Activated CD4-positive, CD25-positive, alpha-beta regulatory T cell (primary cell): ENCODE data around the gene GPR27.
A peak's percentile ranks its signal among the peaks of the same experiment; 100 is the strongest.

ENCODE experiments used
- DNase-seq, 4 experiments: peaks; one replicate each; lab custom pipeline; 2025; lab: John Stamatoyannopoulos, UW

The GPR27 gene, protein sequence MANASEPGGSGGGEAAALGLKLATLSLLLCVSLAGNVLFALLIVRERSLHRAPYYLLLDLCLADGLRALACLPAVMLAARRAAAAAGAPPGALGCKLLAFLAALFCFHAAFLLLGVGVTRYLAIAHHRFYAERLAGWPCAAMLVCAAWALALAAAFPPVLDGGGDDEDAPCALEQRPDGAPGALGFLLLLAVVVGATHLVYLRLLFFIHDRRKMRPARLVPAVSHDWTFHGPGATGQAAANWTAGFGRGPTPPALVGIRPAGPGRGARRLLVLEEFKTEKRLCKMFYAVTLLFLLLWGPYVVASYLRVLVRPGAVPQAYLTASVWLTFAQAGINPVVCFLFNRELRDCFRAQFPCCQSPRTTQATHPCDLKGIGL

DNA sequence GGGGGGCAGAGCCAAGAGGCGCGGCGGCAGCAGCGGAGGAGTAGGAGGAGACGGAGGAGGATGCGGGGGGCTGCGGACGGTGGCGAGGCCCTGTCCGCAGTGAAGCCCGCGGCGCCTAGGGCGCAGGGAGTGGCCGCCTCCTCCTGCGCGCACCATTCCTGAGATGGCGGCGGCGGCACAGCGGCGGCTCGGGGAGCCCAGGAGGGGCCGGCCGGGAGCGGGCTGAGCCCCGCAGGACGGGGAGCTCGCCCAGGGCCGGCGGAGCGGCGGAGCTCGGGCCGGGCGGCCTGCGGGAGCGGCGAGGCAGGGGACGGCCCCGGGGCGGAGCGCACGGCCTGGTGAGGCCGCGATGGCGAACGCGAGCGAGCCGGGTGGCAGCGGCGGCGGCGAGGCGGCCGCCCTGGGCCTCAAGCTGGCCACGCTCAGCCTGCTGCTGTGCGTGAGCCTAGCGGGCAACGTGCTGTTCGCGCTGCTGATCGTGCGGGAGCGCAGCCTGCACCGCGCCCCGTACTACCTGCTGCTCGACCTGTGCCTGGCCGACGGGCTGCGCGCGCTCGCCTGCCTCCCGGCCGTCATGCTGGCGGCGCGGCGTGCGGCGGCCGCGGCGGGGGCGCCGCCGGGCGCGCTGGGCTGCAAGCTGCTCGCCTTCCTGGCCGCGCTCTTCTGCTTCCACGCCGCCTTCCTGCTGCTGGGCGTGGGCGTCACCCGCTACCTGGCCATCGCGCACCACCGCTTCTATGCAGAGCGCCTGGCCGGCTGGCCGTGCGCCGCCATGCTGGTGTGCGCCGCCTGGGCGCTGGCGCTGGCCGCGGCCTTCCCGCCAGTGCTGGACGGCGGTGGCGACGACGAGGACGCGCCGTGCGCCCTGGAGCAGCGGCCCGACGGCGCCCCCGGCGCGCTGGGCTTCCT is at the start of gene GPR27:
Gene GPR27, plus strand, starts transcription at position 155 of the 909 bp plus-strand sequence. Its CDS starts 195 bp downstream, at position 350.
- DNase-seq: peak in 1 of 4 experiments; percentile 1

DNA sequence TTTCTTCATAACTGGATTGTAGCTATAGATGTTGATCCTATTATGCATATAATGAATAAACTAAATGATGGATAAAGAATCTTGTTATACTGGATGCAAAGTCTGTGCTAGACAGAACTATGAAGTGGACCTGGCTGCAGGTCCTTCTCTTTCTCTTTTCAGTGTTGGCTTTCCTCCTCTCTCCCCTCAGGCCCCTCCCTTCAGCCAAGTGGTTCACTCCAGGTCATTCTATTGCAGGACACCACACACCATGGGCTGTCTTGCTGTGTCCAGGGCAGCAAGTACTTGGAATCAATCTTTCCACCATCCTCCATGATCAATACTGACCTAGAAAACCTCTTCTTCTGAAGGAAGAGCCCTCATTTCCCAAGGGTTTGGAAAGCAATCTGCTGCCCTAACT is 48.7 kb upstream of the GPR27 start:
- no peak for DNase-seq

DNA sequence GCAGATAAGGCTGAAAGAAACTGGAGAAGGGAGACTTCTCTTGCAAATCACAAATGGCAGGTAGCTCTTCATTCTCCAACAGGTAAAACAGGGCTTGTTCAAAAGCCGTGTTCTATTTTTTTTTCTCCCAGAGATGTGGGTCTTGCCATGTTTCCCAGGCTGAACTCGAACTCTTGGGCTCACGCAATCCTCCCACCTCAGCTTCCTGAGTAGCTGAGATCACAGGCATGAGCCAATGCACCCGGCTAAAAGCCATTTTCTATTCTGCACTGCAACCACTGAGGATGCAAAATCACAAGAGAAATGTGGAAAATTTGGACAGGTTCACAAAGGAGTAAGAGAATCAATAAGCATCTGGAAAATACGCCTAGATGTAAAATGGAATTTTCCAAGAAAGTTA is 48.0 kb upstream of the GPR27 start:
- no peak for DNase-seq

DNA sequence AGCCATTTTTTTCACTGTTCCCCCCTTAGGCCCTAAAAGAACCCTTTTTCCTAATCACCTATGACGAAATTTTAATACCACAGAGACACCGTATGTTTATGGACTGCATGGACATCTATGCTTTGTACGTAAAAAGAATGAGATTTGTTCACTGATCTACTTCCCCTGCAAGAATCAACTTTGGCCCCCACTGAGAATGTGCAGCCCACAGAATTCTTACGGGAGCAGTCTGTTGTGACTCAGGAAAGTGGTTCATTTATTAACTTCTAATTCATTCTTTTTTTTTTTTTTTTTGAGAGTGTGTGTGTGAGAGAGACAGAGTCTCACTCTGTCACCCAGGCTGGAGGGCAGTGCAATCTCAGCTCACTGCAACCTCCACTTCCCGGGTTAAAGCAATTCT is 46.1 kb upstream of the GPR27 start:
- DNase-seq: no peak

DNA sequence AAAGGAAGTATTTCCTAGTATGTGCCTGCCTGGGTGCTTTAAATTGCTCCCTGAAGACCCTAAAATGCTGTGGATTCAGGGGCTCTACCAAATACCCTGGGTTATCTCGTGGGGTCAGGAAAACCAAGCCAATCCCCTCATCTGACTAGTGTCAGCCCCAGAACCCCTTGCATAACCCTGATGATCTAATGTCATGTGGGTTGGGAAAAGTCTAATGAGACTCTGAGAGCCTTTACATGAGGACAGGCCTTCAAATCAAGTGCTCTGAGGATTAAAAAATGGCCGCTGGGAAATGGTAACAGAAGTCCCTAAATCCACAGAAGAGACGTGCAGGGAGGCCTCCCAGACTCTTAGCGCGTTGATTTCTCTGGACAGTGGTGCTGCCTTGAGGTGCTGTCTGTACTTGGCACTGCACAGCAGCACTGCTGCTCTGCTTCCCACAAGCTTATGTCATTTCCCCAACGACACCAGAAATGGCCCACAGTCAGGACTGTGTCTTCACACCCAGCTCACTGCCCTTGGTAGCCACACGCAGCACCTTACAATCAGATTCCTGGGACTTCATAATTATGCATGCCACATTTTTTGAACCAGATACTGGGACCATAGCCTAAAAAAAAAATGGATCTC is 45.1 kb upstream of the GPR27 start:
- DNase-seq: no peak

DNA sequence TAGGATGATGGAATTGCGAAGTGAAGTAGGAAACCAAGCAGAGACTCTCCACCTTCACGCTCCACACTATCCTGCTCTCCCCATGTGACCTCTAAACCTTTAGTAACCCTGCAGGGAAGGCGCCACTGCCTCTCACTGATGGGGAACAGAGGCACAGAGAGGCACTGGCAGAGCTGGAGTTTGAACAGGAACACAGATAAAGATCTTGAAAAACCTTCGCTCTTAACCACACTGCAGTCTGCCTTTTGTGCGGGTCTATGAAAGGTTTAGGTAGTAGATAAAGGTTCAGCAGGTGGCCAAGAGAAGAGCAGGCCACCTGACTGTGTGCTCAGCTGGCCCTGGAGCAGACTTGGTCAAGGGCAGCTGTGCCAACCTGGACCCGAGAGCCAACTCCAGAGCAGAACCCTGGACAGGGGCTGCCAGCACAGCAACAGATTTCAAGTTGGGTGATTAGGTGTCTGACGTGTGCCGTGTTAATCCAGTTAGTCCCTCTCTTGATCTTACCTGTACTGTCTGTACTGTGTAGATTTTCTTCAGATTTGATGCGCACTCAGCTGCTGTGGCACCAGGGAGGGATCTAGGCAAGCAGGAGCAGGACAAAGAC is 43.6 kb upstream of the GPR27 start:
- no peak for DNase-seq

DNA sequence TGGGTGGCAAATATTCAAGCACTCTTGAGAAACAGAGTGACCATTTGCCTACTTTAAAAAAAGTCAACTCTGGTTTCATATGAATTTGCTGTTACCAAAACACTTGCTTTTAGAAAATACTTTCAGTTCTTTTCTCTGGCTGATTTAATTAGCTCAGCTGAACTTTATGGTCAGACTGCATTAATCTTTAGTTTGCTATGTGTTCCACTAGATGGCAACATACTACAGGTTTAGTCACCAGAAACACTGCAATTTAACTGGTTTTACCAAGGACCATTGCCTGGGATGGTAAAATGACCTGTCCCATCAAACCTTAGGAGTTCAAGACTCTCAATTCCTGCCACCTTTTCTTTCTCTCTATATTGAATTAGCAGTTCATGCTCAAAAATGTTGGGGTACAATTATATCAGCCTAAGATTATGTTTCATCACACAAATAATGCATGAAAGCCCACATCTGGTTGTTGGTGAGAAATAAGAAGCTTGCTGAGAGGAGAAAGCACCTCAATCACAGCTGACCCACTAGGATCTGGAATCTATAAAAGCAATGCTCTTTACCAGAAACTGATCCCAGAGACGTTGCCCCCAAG is 42.7 kb upstream of the GPR27 start:
- no peak for DNase-seq

DNA sequence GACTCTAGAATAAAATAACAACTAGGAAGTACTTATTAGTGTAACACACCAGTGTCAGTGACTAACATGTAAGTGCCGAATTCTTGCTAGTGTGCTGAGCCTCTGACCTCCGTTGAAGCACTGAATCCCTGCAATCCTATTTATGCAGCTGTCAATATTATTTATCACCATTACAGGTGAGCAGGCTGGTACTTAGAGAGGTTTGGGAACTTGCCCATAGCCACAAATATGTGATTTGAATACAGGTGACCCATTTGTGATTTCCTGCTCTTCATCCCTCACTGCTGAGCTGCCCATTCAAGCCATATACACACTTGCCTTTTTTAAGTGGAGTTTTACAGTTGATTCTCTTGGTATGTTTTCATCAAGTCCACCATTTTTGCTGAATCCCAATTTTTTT is 40.6 kb upstream of the GPR27 start:
- DNase-seq: no peak

DNA sequence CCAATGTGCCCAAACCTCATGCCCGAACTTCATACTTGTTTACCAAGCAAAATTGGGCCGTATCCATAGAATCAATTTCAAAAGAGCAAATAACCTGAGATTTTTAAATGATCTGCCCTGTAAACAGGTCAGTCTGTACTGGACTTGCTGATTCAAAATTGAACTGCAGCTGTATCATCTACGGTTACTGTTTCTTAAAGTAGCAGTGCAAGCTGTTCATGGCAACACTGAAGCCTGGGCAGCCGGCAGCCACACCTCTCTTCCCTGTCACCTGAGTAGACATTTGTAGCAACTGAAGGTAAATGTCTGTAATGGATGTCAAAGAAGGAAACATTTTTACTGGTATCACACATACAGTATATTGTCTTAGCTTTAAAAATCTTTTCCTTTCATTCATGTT is 39.1 kb upstream of the GPR27 start:
- DNase-seq: no peak

DNA sequence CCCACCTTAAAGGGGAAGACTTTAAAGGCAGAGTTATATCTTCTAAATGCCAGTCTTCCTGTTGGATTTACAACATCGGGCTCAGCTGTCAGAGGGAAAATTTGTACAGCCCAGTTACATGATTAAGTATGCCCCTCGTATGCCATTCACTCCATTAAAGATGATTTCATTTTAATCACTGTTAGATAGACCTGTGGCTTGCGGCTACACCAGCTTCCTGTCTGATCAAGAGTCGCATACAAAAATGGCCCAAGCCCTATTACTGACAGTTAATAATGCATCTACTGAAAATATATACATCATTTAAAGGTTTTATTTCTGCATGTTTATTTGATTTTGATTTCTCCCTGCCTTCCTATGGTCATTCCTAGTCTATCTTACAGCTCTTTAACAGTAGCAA is 35.6 kb upstream of the GPR27 start:
- no peak for DNase-seq

DNA sequence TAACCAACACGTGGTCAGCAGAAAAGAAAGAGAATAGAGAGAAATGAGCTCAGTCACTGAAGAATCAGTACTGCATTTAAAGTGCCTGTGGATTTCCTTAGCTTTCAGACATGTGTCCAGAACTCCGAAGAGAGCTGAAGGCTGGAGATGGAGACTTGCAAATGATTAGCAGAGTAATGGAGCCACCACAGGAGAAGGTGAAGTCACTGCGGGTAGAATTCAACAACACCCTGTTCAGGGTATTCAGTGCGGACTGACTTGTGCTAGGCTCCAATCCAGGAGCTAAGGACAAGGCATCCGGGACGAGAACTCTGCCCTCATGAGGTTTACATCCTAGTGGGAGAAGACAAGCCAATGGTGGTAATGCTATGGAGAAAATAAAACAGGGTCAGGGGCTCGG is 32.7 kb upstream of the GPR27 start:
- no peak for DNase-seq

DNA sequence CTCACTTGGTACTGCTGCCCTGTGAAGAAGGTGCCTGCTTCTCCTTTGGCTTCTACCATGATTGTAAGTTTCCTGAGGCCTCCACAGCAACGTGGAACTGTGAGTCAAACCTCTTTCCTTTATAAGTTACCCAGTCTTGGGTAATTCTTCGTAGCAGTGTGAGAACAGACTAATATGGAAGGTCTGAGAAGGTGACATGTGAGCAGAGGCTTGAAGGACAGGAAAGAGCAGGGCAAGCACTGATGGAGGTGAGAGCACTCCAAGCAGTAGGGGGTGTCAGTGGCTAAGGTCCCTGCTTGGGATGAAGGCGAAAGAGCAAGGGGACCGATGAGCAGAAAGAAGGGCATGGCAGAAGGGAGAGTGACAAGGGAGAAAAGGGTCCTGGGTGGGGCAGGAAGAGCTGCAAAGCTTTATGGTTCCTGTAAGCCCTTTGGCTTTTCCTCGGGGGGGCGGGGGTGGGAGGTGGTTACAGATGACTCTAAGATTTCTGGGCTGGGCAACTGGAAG is 32.0 kb upstream of the GPR27 start:
- peak in 2 of 4 experiments; percentile 8 to 21 for DNase-seq

DNA sequence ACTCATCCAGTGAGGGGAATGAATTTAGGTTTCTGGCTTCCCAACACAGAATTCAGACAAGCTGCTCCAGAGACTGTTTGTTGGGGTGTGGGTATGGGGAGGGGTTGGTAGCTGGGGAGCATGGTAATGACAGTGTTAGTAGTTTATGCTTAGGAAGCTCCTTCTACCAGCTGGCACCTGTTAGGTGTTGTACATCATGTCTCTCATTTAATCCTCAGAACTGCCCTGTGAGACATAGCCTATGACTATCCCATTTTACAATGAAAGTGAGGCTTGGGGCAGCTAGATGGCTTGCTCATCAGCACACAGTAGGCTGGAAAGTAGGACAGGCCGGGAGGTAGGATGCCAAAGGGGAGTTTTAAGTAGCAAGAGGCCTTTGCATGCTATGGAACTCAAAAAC is 31.0 kb upstream of the GPR27 start:
- no peak for DNase-seq

DNA sequence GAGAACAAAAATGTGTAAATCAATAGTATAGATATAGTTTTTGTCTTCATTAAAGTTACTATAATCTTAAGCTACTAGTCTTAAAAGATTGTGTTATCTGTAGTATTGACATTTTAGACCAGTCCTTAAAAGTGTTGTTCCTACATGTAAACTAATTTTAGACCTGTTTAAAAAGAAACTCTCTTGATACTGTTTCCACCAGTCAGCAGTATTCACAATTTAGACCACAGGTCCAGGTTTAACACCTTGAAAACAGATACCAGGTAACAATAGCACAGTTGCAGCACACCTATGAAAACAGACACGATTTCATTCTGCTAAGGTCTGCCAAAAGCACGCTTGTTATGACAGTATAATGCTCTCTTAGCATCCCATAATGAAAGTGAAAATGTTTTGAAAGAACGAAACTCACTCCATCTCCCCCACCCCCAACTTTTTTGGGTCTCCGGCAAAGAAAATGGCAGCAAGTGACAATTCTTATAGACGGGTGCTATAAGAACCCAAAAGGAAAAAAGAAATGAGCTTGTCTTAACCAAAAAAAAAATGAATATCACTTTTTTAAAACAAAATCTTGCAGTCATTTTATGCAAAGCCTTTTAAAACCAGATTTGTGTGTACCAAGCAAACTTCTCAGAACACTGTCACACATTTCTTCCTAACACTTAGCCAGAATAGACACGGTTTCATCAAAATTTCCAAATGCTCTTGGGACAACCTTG is 30.0 kb upstream of the GPR27 start:
- DNase-seq: peak in 3 of 4 experiments; percentile 8 to 18 (median 13)

DNA sequence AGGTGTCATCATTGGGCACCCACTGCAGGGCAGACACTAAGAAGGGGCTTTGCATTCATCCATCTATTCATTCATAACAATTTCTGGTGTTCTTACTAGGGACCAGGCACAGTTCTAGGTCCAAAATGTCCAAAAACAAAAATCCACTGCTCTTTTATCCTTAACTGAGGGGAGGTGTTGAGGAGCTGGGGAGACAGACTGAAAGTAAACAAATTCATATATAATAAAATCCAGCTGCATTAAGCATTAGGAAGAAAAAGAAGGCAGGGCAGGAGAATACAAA is 29.5 kb upstream of the GPR27 start:
- DNase-seq: no peak

DNA sequence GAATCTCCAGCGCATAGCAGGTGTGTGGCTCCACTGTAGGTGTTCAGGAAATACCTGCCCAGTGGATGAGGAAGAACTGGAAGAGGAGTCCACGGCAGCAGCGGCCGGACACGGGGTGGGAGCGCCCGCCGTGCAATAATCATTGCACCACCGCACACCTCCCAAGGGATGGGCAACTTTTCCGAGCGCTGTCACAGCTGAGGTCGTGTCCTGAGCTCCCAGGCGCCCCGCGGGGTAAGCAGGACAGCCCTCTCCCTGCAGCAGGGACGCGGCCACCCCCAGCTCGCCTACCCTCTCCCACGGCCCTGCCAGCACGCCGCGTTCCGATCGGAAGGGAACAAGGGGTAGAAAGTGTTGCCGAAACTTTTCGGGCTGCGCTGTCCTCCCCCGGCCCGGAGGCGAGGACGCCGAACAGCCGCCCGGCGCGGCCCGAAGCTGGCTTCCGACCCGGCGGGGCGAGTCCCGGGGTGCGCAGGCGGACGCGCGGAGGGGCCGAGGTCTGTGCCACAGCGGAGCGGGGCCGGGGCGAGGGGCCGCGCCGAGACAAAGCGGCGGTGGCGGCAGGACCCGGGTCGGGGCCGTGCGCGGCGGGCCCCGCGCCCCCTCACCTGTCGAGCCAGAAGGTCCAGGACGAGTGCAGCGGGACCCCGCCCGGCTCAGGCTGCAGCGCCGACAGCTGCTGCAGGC is 28.9 kb upstream of the GPR27 start:
- DNase-seq: peak in 2 of 4 experiments; percentile 14 to 20

DNA sequence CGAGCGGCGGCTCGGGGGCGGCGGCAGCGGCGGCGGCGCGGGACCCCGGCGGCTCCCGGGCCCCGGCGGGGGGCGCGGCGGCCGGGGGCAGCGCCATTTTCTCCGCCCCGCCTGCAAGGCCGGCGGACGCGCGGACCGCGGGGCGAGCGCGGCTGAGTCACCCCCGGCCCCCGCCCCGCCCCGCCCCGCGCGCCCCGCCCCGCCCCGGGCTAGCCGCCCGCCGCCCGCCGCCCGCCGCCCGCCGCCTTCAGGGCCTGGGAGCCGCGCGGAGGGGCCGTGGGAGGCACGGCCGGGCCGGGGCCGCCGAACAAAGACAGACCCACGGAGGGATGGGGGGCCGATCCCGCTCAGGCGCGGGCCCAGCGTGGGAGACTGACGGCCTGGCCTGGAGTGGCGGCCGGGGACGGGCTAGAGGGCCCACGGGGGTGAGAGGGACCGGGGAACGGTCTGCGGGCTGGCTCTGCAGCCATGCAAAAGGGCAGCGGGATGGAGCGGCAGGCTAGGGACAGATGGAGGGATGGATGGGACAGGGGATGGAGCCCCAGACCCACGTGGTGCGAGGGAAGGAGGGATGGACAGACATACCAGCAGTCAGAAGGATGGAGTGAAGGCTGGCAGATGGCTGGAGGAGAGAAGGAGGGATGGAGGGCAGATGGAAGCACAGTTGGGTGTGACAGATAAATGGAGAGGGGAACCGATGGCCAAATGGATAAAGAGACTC is 28.2 kb upstream of the GPR27 start, which contains the start of gene EIF4E3:
Gene EIF4E3, minus strand, starts transcription at position 132 of the 721 bp plus-strand sequence. Its CDS starts 35 bp downstream, at position 97.
- peak in 3 of 4 experiments; percentile 11 to 32 (median 20) for DNase-seq

DNA sequence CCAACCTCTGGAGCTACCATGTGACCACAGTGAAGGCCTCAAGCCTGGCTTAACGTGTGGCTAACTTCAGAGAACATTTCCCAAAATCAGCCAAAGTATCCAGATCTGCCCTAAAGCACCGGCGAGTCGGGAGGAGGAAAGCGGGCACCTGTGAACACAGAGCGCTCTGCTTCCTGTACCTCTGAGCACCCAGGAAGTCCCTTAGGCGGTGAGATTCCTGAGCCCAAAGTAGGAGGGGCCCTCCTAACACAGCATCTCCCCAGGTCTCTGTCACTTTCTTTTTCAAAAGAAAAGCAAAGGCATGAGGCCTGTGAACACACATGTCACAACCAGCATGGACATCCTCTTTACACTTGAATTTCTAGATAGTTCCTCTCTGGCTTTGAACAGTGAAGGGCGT is 27.5 kb upstream of the GPR27 start:
- peak in 2 of 4 experiments; percentile 3 to 5 for DNase-seq

DNA sequence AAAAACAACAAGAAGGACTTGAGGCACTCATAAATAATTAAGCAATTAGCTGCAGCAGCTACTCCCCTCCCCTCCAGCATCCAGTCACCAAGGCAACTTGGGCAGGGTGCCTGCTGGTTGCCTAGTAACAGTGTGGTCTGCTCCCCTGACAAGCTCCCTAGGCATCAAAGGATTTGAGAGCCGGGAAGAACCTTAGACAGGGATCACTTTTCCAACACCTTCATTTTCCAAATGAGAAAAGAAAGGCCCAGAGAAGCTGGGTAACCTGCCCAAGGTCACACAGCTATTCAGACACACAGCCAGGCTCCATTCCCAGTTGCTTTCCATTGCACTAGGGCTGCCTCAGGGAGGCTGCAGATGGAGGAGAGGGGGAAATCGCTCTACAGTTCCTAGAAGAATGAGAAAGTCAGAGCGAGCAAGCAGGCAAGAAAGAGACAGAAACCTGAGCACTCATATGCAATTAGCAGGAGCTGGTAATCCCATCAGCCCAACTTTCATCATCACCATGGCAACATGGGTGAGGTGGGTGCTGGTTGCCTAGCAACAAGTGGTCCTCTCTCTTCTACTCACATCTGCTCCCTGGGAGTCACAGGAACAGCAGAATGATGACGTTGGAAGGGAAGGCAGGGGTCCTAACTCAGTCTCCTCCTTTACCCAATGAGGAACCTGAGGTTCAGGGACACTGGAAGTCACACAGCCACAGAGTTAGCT is 24.9 kb upstream of the GPR27 start:
- DNase-seq: no peak
